HCT116 (cell line): ENCODE data around the gene ZNF777. TPM values are rescaled to one million over a fixed set of nuclear protein-coding genes. Genes with fewer than 3 reads are reported as not detected.

ENCODE experiments used
- ATAC-seq: fragments of 200-7000 bp; cut with Tn5 transposase; 2 replicates; pipeline ENCODE4 v1.9.1; 2020; ENCODE audit warnings: mild to moderate bottlenecking, moderate library complexity
- BruUV-seq: library from RNA; stranded (reverse); fragments of 400-500 nt; replicated peaks from 2 replicates; lab custom pipeline; 2021; lab: Mats Ljungman, UMichigan
- CTCF ChIA-PET: fragments of 300-600 bp; sonication (Branson Sonifier 250); formaldehyde crosslinking; loops from one replicate; lab custom pipeline; 2021; ENCODE audit warnings: antibody characterized with exemption; lab: Charles Lee
- POLR2A ChIA-PET: fragments of 300-600, 350-600 bp; sonication (Branson Sonifier 250); formaldehyde crosslinking; loops from one replicate; lab custom pipeline; 2021; ENCODE audit warnings: antibody characterized with exemption; lab: Charles Lee
- RAD21 ChIA-PET, 2 experiments: fragments of 300-600 bp; sonication (Branson Sonifier 250); formaldehyde crosslinking; loops; one replicate each; lab custom pipeline; 2023; ENCODE audit warnings: low total read pairs in 2 of 2; ENCODE audit not compliant: uncharacterized antibody in 2 of 2, unreplicated experiment in 2 of 2, low non-redundant PET in 1 of 2; lab: Charles Lee
- DNase-seq: peaks from one replicate; pipeline ENCODE4 v3.0.0-alpha.2; 2010; ENCODE audit warnings: low read depth, low spot score
- H2AFZ ChIP-seq: fragments of 200-600 bp; shearing (Covaris generic), sonication (generic); 2 replicates; pipeline ENCODE4 v1.6.1; 2017; ENCODE audit warnings: low read depth, mixed run types, mixed read lengths, antibody characterized with exemption, low read length; ENCODE audit not compliant: poor library complexity, severe bottlenecking
- H3K27ac ChIP-seq: 2 replicates; pipeline ENCODE4 v1.5.1; 2012; ENCODE audit warnings: low read depth, low read length
- H3K27me3 ChIP-seq: fragments of 200-600 bp; sonication (generic); 2 replicates; pipeline ENCODE4 v1.6.1; 2016; ENCODE audit warnings: mixed run types, low read length, mixed read lengths; ENCODE audit not compliant: insufficient read depth
- H3K36me3 ChIP-seq, 2 experiments: fragments of 200-500 bp in 1 of 2; fragments of 200-600 bp in 1 of 2; sonication (Bioruptor generic) in 1 of 2; sonication (generic) in 1 of 2; 2 replicates each; pipeline versions ENCODE4 v1.5.1 to v1.6.1; 2014 to 2016; ENCODE audit warnings: low read length in 2 of 2, inconsistent platforms in 1 of 2, mixed read lengths in 1 of 2, mixed run types in 1 of 2; ENCODE audit not compliant: insufficient read depth in 2 of 2, control insufficient read depth in 1 of 2
- H3K4me1 ChIP-seq, 2 experiments: fragments of 200-600 bp in 1 of 2; sonication (generic) in 1 of 2; 2 replicates each; pipeline versions ENCODE4 v1.5.1 to v1.6.1; 2012 to 2017; ENCODE audit warnings: low read length in 2 of 2, inconsistent platforms in 1 of 2, mild to moderate bottlenecking in 1 of 2, mixed read lengths in 1 of 2, mixed run types in 1 of 2, moderate library complexity in 1 of 2; ENCODE audit not compliant: insufficient read depth in 2 of 2, control insufficient read depth in 1 of 2
- H3K4me2 ChIP-seq: fragments of 200-600 bp; sonication (generic); 2 replicates; pipeline ENCODE4 v1.6.1; 2017; ENCODE audit warnings: mixed run types, low read length, mixed read lengths
- H3K4me3 ChIP-seq, 2 experiments: fragments of 200-600 bp in 1 of 2; sonication (generic) in 1 of 2; replicated peaks in 1 of 2; 2 replicates each; pipeline ENCODE4 v1.5.1; 2011 to 2016; ENCODE audit warnings: low read length in 2 of 2, control low read depth in 1 of 2, low read depth in 1 of 2, mild to moderate bottlenecking in 1 of 2, mixed read lengths in 1 of 2, mixed run types in 1 of 2
- H3K79me2 ChIP-seq: fragments of 200-600 bp; sonication (generic); 2 replicates; pipeline ENCODE4 v1.6.1; 2017; ENCODE audit warnings: mild to moderate bottlenecking, mixed run types, low read length, moderate library complexity, mixed read lengths; ENCODE audit not compliant: insufficient read depth
- H3K9ac ChIP-seq: fragments of 200-600 bp; sonication (generic); 2 replicates; pipeline ENCODE4 v1.6.1; 2016; ENCODE audit warnings: low read length, mixed read lengths
- H3K9me2 ChIP-seq: fragments of 200-600 bp; sonication (generic), shearing (Covaris generic); 2 replicates; pipeline ENCODE4 v1.6.1; 2017; ENCODE audit warnings: mixed run types, mild to moderate bottlenecking, moderate library complexity; ENCODE audit not compliant: insufficient read depth
- H3K9me3 ChIP-seq, 2 experiments: fragments of 200-500 bp in 1 of 2; fragments of 200-600 bp in 1 of 2; sonication (Bioruptor generic) in 1 of 2; sonication (generic) in 1 of 2; 2 replicates each; pipeline ENCODE4 v1.6.1; 2014 to 2017; ENCODE audit warnings: low read length in 2 of 2, mixed read lengths in 2 of 2, inconsistent platforms in 1 of 2, low read depth in 1 of 2, mild to moderate bottlenecking in 1 of 2, mixed run types in 1 of 2, moderate library complexity in 1 of 2; ENCODE audit not compliant: control insufficient read depth in 1 of 2, insufficient read depth in 1 of 2
- H4K20me1 ChIP-seq: fragments of 200-600 bp; sonication (generic), shearing (Covaris generic); 2 replicates; pipeline ENCODE4 v1.6.1; 2017; ENCODE audit warnings: mixed run types, mild to moderate bottlenecking, moderate library complexity; ENCODE audit not compliant: insufficient read depth
- CBX3 ChIP-seq: IDR thresholded peaks from 2 replicates; pipeline ENCODE4 v1.6.1; 2012; ENCODE audit warnings: low read depth
- CEBPB ChIP-seq: IDR thresholded peaks from 2 replicates; pipeline ENCODE4 v1.6.1; 2012; ENCODE audit warnings: low read depth
- EGR1 ChIP-seq: IDR thresholded peaks from 2 replicates; pipeline ENCODE4 v1.6.1; 2012; ENCODE audit warnings: low read depth
- POLR2A ChIP-seq: IDR thresholded peaks from 2 replicates; pipeline ENCODE4 v1.7.0; 2011; ENCODE audit warnings: borderline replicate concordance; ENCODE audit not compliant: insufficient read depth, insufficient read length; ENCODE audit errors: extremely low read depth
- SIN3A ChIP-seq: IDR thresholded peaks from 2 replicates; pipeline ENCODE4 v1.6.1; 2012; ENCODE audit warnings: low read depth
- SRF ChIP-seq: IDR thresholded peaks from 2 replicates; pipeline ENCODE4 v1.6.1; 2012; ENCODE audit warnings: low read depth
- YY1 ChIP-seq: IDR thresholded peaks from 2 replicates; pipeline ENCODE4 v1.6.1; 2011; ENCODE audit warnings: low read length, low read depth, moderate library complexity, mild to moderate bottlenecking; ENCODE audit not compliant: insufficient replicate concordance; ENCODE audit errors: extremely low read depth
- ZFX ChIP-seq: fragments of 450-650 bp; IDR thresholded peaks from 2 replicates; pipeline ENCODE4 v1.6.1; 2017
- intact Hi-C: fragments of 100-400 bp; cut with micrococcal nuclease; formaldehyde crosslinking; loops from 2 replicates; pipeline ENCODE4 v1.10.0; 2022
- total RNA-seq: library from RNA; stranded (reverse); gene quantifications from one replicate; pipeline ENCODE4 v1.2.1, GENCODE V29; 2021; ENCODE audit not compliant: unreplicated experiment
- TF ChIP-seq, protein P1 (sequence below): IDR thresholded peaks from 2 replicates; pipeline ENCODE4 v1.6.1; 2012
- TF ChIP-seq, protein P2 (sequence below): IDR thresholded peaks from 2 replicates; pipeline ENCODE4 v1.6.1; 2012

Gene ZNF777
- total RNA-seq, 1 experiment from 2014 or later, result 15.6 TPM

DNA sequence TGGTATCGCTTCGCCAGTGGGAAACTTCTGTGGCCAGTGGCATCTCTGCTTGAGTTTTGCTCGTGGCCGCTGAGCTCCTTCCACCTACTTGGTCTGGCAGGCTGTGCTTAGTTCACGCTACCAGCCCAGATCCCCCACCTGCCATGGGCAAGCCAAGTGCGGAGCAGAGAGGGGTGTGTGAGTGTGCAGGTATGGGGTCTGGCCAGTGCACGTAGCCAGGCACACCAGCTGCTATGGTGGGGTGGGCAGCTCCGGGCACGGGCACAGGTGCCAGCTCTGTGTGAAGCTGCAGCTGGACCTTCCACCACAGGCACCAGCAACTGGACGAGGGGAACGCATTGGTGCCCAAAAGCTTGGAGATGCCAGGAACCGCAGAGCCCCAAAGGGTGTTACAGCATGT is 56.5 kb downstream of the ZNF777 start:
- Histone ChIP-seq H3K9me2 (no peaks in the 10 kb centered on the region), H2AFZ (no peak overlapping the region), H4K20me1 (no peaks in the 10 kb centered on the region), H3K27me3 (no peaks in the 10 kb centered on the region), H3K4me2 (no peak overlapping the region), H3K4me3 (no peak overlapping the region), H3K79me2 (no peaks in the 10 kb centered on the region), H3K4me1 (no peaks in the 10 kb centered on the region), H3K27ac (no peak overlapping the region), H3K9me3 (no peaks in the 10 kb centered on the region), H3K9ac (no peak overlapping the region)
- ATAC-seq, result no peak
- CTCF ChIA-PET, result interaction anchor here (1.0 kb wide), 1 partner anchor 95 kb away, joined by 3 read pairs; no protein-coding TSS in a partner anchor
- intact Hi-C loops, result no loop called here
- no peak for DNase-seq
- TF ChIP-seq SIN3A, result no peak
- no peak for TF ChIP-seq SRF
- TF ChIP-seq EGR1, result no peak
- no peak for TF ChIP-seq CBX3
- TF ChIP-seq POLR2A, result no peak
- TF ChIP-seq, all 23 proteins: peak for 0
- BruUV-seq, result no TSS peak
- ChIA-PET RAD21 (no interaction called here), POLR2A (no interaction called here)
- H3K36me3 ChIP-seq, result no peaks in the 10 kb centered on the region

DNA sequence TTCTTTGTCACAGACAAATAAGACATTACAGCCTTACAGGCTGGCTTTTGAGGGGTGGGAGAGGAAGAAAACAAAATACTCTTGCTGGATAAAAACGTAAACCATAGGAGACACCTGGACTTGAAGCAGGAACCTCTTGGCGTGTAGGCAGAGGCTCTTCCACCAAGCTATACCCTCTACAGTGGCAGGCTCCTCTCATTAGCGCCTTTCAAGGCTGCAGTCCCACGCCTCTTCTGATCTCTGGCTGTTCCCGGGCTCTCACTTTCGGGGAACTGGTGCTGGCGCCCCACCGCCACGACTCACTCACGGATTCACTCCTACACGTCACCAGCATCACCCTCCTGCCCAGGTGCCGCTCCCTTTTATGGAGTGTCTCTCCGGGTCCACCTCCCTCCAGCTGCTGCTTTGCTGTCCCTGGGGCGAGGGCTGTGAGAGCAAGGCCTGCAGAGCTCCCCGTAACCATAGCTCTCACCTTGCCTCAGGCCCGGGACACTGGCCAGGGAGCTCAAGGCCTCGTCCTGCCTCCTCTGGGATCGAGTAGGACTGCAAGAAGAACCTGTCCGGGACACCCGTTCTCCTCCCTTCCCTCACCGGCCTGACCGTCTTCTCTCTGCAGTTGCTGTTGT is 62.6 kb downstream of the ZNF777 start:
- Histone ChIP-seq H3K9me2 (no peaks in the 10 kb centered on the region), H2AFZ (no peak overlapping the region), H3K4me2 (no peak overlapping the region), H4K20me1 (no peaks in the 10 kb centered on the region), H3K4me3 (no peak overlapping the region), H3K9me3 (peaks cover 4% of the 10 kb centered on the region in 2 experiments; a peak in 2 of 4 replicates), H3K79me2 (no peaks in the 10 kb centered on the region), H3K27ac (no peak overlapping the region), H3K4me1 (no peaks in the 10 kb centered on the region), H3K27me3 (no peaks in the 10 kb centered on the region), H3K9ac (no peak overlapping the region), H3K36me3 (no peaks in the 10 kb centered on the region)
- DNase-seq, result no peak
- no TSS peak for BruUV-seq
- ChIA-PET RAD21 (no interaction called here), CTCF (no interaction called here), POLR2A (no interaction called here)
- ATAC-seq, result no peak
- TF ChIP-seq CEBPB, result no peak
- no peak for TF ChIP-seq CBX3
- no peak for TF ChIP-seq ZFX
- TF ChIP-seq, protein P1, sequence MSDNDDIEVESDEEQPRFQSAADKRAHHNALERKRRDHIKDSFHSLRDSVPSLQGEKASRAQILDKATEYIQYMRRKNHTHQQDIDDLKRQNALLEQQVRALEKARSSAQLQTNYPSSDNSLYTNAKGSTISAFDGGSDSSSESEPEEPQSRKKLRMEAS, result no peak
- TF ChIP-seq, protein P2, sequence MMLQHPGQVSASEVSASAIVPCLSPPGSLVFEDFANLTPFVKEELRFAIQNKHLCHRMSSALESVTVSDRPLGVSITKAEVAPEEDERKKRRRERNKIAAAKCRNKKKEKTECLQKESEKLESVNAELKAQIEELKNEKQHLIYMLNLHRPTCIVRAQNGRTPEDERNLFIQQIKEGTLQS, result no peak
- TF ChIP-seq YY1, result no peak
- intact Hi-C loops, result no loop called here
